8988T (cell line): ENCODE data around the gene DNMT3L.
"Not testable (repeated sequence)": the region's sequence is repeated elsewhere in the genome, so short reads cannot be mapped to it uniquely, and the experiment has no call there.

Experiments used
- DNase-seq: peaks from one replicate; pipeline ENCODE4 v3.0.0; 2011

The DNMT3L gene

GRCh38 chr21:44261675-44262295 lies at the start of gene DNMT3L:
DNMT3L (minus strand) TSS chr21:44261897; CDS start chr21:44261259, 638 bp downstream.
- no peak for DNase-seq

GRCh38 chr21:44310628-44311507 lies 49.2 kb upstream of the DNMT3L start:
- no peak for DNase-seq

- no peak for DNase-seq
These were observed 45.4 kb upstream of the DNMT3L start for GRCh38 chr21:44306936-44307704.

GRCh38 chr21:44305691-44306090 lies 44.0 kb upstream of the DNMT3L start:
- no peak for DNase-seq

- DNase-seq, result peak; percentile 82
These were observed 43.2 kb upstream of the DNMT3L start for GRCh38 chr21:44304877-44305293.

GRCh38 chr21:44304011-44304616 lies 42.4 kb upstream of the DNMT3L start:
- no peak for DNase-seq

DNA sequence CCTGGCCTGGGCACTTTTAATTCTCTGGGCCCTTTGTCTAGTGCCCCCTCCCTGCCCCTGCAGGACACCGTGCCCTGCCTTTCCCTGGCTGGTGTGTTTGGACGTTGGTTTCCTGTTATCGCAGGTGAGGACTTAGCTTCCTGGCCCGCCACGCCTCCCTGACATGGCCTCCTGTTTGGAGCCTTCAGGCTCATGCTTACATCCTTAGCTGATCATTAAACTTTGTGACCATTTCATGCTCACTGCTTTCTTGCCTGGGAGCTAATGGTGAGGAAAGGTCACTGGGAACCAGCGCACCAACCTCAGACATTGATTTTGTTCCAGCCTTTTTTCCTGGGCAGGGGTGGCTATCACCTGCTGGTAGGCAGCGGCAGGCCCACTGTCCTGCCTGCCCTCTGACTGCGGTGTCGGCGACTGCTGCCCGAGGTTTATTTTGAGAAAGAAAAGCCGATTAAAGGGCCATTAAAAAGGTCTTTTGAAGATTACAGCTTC lies 41.8 kb upstream of the DNMT3L start:
- DNase-seq, result no peak

GRCh38 chr21:44302573-44303401 lies 41.1 kb upstream of the DNMT3L start:
- DNase-seq, result not testable (repeated sequence)

- peak; percentile 67 for DNase-seq
These were observed 40.3 kb upstream of the DNMT3L start for GRCh38 chr21:44301961-44302406.

DNA sequence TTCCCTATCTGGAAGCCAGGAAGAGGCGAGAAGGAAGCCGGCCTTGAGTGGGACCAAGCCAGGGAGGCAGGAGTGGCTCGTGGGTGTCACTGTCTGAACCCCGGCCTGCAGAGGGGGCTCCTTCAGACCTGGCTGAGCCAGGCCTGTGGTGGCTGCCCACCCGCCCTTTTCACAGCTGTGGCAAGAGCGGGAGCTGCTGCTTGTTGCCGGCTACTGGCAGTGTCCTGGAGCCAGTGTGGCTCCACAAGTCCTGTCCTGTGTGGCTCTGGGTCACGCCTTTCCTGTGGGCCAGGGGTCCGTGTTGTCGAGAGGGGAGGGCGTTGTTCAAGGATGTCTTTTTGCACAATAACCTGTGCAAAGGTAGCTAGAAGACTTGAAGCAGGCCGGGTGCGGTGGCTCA lies 39.4 kb upstream of the DNMT3L start:
- DNase-seq, result no peak

DNA sequence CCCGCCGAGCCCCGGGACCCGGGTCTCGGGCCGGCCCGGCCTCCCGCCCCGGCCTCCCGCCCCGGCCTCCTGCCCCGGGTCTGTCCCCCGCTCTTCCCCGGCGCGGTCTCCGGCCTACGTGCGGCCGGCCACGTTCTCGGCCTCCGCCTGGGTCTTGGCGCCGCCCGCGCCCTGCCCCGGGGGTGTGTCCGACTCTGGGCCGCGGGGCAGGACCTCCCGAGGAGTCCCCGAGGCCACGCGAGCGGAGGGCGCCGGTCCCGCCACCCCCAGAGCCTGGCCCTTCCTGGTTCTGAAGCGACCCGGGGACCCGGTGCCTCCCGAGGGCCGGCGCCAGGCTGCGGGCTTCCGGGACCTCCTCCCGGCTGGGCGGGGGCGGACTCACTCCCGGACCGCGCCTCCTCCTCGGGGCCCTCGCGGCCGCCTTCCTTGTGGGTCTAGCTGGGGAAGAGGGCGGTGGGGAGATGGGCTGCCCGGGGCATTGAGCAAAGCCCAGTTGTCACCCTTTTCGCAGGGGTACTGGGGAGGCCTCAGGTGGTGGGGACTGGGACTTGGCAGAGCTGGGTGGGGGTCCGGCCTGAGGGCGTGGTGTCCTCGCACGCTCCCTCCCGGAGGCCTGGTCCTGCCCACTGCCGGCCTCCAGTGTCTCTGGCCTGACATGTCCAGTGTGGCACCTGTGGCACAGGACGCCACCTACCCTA lies 38.7 kb upstream of the DNMT3L start:
- DNase-seq, result peak; percentile 86

DNA sequence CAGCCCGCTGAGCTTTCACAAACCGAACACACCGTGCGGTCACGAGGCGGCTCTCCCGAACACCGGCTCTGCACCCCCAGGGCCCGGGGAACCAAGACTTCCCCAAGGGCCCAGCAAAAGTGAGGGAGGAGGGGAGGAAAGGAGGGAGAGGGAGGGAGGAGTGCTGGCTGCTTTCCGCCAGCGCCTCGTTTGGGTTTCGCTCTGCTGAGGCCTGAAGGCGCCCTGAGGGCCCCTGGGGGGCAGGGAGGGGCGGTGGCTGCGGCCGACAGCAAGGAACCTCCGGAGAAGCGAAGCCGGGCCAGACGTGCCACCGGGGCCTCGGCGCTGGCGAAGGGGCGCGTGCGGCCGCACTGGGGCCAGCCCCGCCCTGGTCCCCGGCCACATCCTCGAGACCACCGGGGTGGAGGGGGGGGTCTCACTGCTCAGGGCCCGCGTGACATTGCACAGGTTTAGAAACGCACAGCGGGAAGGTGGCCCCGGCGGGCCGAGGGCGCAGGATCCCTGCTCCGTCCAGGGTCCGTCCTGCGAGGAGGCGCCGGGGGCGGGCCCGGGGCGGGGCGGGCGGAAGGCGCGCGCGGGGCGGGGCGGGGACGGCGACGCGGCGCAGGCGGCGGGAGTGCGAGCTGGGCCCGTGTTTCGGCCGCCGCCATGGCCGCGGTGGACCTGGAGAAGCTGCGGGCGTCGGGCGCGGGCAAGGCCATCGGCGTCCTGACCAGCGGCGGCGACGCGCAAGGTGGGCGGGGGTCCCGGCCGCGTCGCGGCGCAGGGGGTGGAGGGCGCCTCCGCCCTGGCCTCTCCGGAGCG lies 38.0 kb upstream of the DNMT3L start, which contains the start of gene PFKL:
PFKL (plus strand) TSS at position 596 of the 804 bp plus-strand sequence; CDS start at position 649, 53 bp downstream.
- peak; percentile 93 for DNase-seq

GRCh38 chr21:44299085-44299457 lies 37.4 kb upstream of the DNMT3L start:
- no peak for DNase-seq

DNA sequence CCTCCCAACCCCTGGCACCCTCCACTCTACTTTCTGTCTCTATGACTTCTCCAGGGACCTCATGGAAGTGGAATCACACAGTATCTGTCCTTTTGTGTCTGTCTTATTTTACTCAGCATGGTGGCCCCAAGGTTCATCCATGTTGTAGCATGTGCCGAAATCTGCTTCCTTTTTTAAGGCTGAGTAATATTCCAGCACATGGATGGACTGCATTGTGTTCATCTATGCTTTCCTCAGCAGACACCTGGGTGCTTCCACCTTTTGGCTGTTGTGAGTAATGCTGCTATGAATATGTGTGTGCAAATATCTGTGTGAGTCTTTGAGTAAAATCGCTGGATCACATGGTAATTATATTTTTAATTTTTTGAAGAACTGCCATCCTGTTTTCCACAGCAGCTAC lies 36.6 kb upstream of the DNMT3L start:
- no peak for DNase-seq

GRCh38 chr21:44297525-44298290 lies 36.0 kb upstream of the DNMT3L start:
- peak; percentile 95 for DNase-seq

- no peak for DNase-seq
These were observed 35.2 kb upstream of the DNMT3L start for GRCh38 chr21:44296916-44297315.

DNA sequence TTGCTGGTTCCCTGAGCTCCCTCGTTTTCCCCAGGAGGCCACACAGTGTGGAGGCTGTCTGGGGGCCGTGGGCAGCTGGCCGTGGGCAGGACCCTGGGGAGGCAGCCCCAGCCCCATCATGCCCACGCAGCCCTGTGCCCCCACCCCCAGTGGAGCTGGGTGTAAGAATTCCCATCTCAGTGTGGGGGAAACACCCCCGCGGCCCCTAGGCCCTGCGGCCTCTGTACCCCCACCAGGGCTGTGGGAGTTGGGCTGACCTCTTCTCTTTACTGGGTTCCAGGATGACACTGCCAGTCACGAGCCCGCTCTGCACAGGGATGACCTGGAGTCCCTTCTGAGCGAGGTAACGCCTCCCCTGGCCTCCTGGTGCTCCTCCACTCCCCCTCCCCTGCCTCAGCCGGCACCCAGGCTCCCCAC lies 34.4 kb upstream of the DNMT3L start:
- no peak for DNase-seq

DNA sequence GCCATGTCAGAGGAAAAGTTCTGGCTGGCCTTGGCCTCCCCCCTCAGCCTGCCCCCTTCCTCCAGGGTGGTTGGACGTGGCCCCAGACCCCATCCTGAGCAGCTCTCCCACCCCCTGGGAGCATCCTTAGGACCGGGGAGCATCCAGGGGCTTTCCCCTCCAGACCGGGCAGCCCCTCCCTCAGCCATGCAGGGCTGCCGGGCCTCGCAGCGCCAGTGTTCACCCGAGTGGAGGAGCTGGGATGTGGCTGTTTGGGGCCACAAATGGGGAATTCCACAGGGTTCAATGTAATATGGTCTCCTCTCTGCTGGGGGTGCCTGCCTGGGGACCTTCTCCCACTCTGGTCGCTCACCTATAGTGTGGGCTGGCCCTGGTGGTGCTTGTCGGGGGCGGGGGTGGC lies 33.9 kb upstream of the DNMT3L start:
- DNase-seq, result no peak

DNA sequence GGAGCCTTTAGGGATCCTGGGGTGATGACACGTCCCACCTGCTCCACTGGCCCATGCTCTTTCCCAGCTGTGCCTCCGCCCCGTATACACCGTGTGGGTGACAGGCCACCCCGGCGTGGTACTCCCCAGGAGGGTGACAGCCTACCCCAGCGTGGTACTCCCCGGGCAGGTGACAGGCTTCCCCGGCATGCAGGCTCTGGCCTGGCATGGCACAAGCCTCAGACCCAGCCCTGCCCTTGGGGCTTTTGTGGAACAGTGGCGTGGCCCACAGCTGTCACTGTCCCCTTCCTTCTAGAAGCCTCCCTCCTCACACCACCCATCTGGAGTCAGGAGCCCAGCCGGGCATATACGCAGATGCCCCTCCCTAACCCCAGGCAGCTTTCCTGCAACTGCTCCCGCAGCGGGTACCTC lies 33.5 kb upstream of the DNMT3L start:
- DNase-seq, result no peak
